Neural crest cell (in vitro differentiated cells): ENCODE results near the gene POC5. TPM values are rescaled to one million over a fixed set of nuclear protein-coding genes. Genes with fewer than 3 reads are reported as not detected.
"Not testable (repeated sequence)": the region's sequence is repeated elsewhere in the genome, so short reads cannot be mapped to it uniquely, and the experiment has no call there.

Experiments
- DNase-seq: peaks from one replicate; pipeline ENCODE4 v3.0.0; 2021; ENCODE audit warnings: low read depth, mixed read lengths, low spot score
- H3K27ac Mint-ChIP-seq: one replicate; pipeline ENCODE4 v1.8.0; 2021; ENCODE audit warnings: mild to moderate bottlenecking, mixed read lengths; ENCODE audit not compliant: unreplicated experiment
- H3K27me3 Mint-ChIP-seq: 2 replicates; pipeline ENCODE4 v1.8.0; 2021; ENCODE audit warnings: low read depth, mild to moderate bottlenecking, mixed read lengths
- H3K36me3 Mint-ChIP-seq: 2 replicates; pipeline ENCODE4 v1.8.0; 2021; ENCODE audit warnings: low read depth, mild to moderate bottlenecking, mixed read lengths
- H3K4me1 Mint-ChIP-seq: 2 replicates; pipeline ENCODE4 v1.8.0; 2021; ENCODE audit warnings: mixed read lengths
- H3K4me3 Mint-ChIP-seq: one replicate; pipeline ENCODE4 v1.8.0; 2021; ENCODE audit warnings: mild to moderate bottlenecking, mixed read lengths
- H3K9me3 Mint-ChIP-seq: 2 replicates; pipeline ENCODE4 v1.8.0; 2021; ENCODE audit warnings: mixed read lengths
- total RNA-seq: library from RNA; stranded (reverse); gene quantifications from 2 replicates; pipeline ENCODE4 v1.2.1, GENCODE V29; 2021
- TF ChIP-seq, protein P1 (sequence below): fragments of 200-600 bp; sonication (generic); conservative IDR thresholded peaks from 2 replicates; pipeline ENCODE4 v1.5.0; 2021; ENCODE audit warnings: antibody characterized with exemption, mild to moderate bottlenecking

The POC5 gene
- total RNA-seq, 1 donor from 2014 or later = 17.8 TPM

DNA sequence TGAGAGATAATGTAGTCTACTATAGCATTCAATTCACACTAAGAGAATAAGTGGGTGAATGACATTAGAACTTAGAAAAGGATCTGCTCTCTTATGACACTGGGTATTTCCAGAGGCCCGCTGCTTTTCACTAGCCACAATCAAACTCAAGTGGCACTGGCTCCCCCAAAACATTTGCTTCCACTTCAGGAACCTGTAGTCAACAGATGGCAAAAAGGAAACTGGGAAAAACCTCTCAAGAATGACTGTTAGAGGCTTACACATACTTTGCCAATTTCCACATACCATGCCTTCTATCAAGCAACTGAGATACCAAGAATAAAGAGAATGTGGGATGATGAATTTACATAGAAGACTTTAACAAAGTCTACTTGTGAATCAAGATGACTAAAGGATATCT is 11.2 kb downstream of the POC5 start:
- no peak overlapping the region for H3K27ac Mint-ChIP-seq
- peaks cover 16% of the 10 kb centered on the region for H3K36me3 Mint-ChIP-seq
- no peak for DNase-seq
- H3K27me3 Mint-ChIP-seq = no peaks in the 10 kb centered on the region
- TF ChIP-seq, protein P1, sequence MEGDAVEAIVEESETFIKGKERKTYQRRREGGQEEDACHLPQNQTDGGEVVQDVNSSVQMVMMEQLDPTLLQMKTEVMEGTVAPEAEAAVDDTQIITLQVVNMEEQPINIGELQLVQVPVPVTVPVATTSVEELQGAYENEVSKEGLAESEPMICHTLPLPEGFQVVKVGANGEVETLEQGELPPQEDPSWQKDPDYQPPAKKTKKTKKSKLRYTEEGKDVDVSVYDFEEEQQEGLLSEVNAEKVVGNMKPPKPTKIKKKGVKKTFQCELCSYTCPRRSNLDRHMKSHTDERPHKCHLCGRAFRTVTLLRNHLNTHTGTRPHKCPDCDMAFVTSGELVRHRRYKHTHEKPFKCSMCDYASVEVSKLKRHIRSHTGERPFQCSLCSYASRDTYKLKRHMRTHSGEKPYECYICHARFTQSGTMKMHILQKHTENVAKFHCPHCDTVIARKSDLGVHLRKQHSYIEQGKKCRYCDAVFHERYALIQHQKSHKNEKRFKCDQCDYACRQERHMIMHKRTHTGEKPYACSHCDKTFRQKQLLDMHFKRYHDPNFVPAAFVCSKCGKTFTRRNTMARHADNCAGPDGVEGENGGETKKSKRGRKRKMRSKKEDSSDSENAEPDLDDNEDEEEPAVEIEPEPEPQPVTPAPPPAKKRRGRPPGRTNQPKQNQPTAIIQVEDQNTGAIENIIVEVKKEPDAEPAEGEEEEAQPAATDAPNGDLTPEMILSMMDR = no peak
- H3K4me3 Mint-ChIP-seq = no peak overlapping the region
- H3K4me1 Mint-ChIP-seq = no peaks in the 10 kb centered on the region
- no peaks in the 10 kb centered on the region for H3K9me3 Mint-ChIP-seq

GRCh38 chr5:75701856-75702255 is 15.4 kb downstream of the POC5 start:
- no peak overlapping the region for H3K4me3 Mint-ChIP-seq
- H3K4me1 Mint-ChIP-seq = no peaks in the 10 kb centered on the region
- H3K9me3 Mint-ChIP-seq = no peaks in the 10 kb centered on the region
- H3K27ac Mint-ChIP-seq = no peak overlapping the region
- TF ChIP-seq, protein P1 = no peak
- peaks cover 24% of the 10 kb centered on the region for H3K36me3 Mint-ChIP-seq
- no peak for DNase-seq
- no peaks in the 10 kb centered on the region for H3K27me3 Mint-ChIP-seq

DNA sequence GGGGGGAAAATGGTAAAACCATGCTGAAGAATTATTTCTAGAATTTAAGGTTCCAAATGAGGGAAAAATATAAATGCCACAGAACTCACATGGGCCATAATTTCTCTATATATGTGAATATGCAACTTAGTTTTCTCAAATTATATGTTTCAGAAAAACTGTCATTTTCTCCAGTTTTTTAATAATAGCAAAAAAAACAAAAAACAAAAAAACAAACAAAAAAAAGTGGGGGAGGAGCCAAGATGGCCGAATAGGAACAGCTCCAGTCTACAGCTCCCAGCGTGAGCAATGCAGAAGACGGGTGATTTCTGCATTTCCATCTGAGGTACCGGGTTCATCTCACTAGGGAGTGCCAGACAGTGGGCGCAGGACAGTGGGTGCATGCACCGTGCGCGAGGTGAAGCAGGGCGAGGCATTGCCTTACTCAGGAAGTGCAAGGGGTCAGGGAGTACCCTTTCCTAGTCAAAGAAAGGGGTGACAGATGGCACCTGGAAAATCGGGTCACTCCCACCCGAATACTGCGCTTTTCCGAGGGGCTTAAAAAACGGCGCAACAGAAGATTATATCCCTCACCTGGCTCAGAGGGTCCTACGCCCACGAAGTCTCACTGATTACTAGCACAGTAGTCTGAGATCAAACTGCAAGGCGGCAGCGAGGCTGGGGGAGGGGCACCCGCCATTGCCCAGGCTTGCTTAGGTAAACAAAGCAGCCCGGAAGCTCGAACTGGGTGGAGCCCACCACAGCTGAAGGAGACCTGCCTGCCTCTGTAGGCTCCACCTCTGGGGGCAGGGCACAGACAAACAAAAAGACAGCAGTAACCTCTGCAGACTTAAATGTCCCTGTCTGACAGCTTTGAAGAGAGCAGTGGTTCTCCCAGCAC is 21.5 kb downstream of the POC5 start:
- not testable (repeated sequence) for DNase-seq, H3K4me1 Mint-ChIP-seq, H3K4me3 Mint-ChIP-seq, H3K27ac Mint-ChIP-seq, H3K9me3 Mint-ChIP-seq, H3K27me3 Mint-ChIP-seq
- H3K36me3 Mint-ChIP-seq = peaks cover 13% of the 10 kb centered on the region

DNA sequence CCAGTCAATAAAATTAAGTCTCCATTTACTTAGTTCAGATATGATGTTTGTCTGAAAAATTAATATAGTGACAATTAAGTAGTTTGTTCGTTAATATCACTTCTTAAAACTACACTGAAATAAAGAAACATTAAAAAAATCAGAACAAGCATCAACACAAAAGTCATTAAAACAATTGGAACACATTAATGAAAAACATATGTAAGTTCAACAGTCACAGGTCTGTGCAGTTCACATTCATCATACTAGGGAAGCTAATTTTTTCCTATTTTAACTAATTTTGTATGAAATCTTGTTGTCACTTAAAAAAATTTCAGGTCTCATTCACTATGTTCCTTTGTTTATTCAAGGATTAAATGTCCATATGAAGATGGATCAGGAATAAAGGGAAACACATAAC is 22.5 kb downstream of the POC5 start:
- Mint-ChIP-seq H3K9me3 (no peaks in the 10 kb centered on the region), H3K27ac (no peak overlapping the region), H3K4me3 (no peak overlapping the region), H3K4me1 (no peaks in the 10 kb centered on the region), H3K36me3 (peaks cover 13% of the 10 kb centered on the region), H3K27me3 (no peaks in the 10 kb centered on the region)
- TF ChIP-seq, protein P1 = no peak
- no peak for DNase-seq

GRCh38 chr5:75690669-75691068 is 26.6 kb downstream of the POC5 start:
- Mint-ChIP-seq H3K27ac (no peak overlapping the region), H3K27me3 (no peaks in the 10 kb centered on the region), H3K4me3 (no peak overlapping the region), H3K9me3 (no peaks in the 10 kb centered on the region), H3K36me3 (peaks cover 3% of the 10 kb centered on the region), H3K4me1 (no peaks in the 10 kb centered on the region)
- DNase-seq = no peak
- TF ChIP-seq, protein P1 = no peak

- Mint-ChIP-seq H3K36me3 (no peaks in the 10 kb centered on the region), H3K27ac (no peak overlapping the region), H3K4me3 (no peak overlapping the region), H3K4me1 (no peaks in the 10 kb centered on the region), H3K9me3 (no peaks in the 10 kb centered on the region), H3K27me3 (no peaks in the 10 kb centered on the region)
- DNase-seq = no peak
- TF ChIP-seq, protein P1 = no peak
Observed at GRCh38 chr5:75686480-75686879, 30.8 kb downstream of the POC5 start.
